Endothelial cell of umbilical vein (primary cell): ENCODE data around the gene SLC12A2. TPM values are rescaled to one million over a fixed set of nuclear protein-coding genes. Genes with fewer than 3 reads are reported as not detected.

Experiments
- BruUV-seq: library from RNA; stranded (reverse); fragments of 400-500 nt; replicated peaks from 2 replicates; lab custom pipeline; 2021; lab: Mats Ljungman, UMichigan
- CTCF ChIA-PET: fragments of 300-600, 350-600 bp; sonication (Branson Sonifier 250); formaldehyde crosslinking; loops from one replicate; lab custom pipeline; 2021; ENCODE audit warnings: antibody characterized with exemption, inconsistent platforms; lab: Charles Lee
- POLR2A ChIA-PET: fragments of 300-600, 350-600 bp; sonication (Branson Sonifier 250); formaldehyde crosslinking; loops from one replicate; lab custom pipeline; 2021; ENCODE audit warnings: antibody characterized with exemption, inconsistent platforms; lab: Charles Lee
- DNase-seq: peaks from one replicate; pipeline ENCODE4 v3.0.0-alpha.2; 2011; ENCODE audit warnings: low read depth, low spot score
- FAIRE-seq: peaks from 2 replicates; lab custom pipeline; 2011; peaks lifted over from hg19 to GRCh38; lab: Jason Lieb, UNC
- H2AFZ ChIP-seq: 2 replicates; pipeline ENCODE4 v1.6.0; 2012; ENCODE audit warnings: low read depth, low read length, control low read depth, inconsistent platforms
- H3K27ac ChIP-seq: 2 replicates; pipeline ENCODE4 v1.5.1; 2011; ENCODE audit warnings: low read depth, mild to moderate bottlenecking, control low read depth, low read length, moderate library complexity; ENCODE audit not compliant: insufficient read depth
- H3K27me3 ChIP-seq, 2 experiments: 2 replicates each; pipeline versions ENCODE4 v1.6.0 to v1.6.1; 2011; ENCODE audit warnings: low read length in 2 of 2, mixed read lengths in 1 of 2; ENCODE audit not compliant: control insufficient read depth in 2 of 2, insufficient read depth in 2 of 2
- H3K36me3 ChIP-seq, 2 experiments: 2 replicates in 1 of 2; 3 replicates in 1 of 2; pipeline ENCODE4 v1.5.1; 2011; ENCODE audit warnings: low read length in 2 of 2, mild to moderate bottlenecking in 1 of 2, moderate library complexity in 1 of 2; ENCODE audit not compliant: control insufficient read depth in 2 of 2, insufficient read depth in 2 of 2; ENCODE audit errors: extremely low read depth in 1 of 2
- H3K4me1 ChIP-seq: 3 replicates; pipeline ENCODE4 v1.5.1; 2011; ENCODE audit warnings: mild to moderate bottlenecking, low read length; ENCODE audit not compliant: control insufficient read depth, insufficient read depth; ENCODE audit errors: extremely low read depth
- H3K4me2 ChIP-seq: 2 replicates; pipeline ENCODE4 v1.6.1; 2011; ENCODE audit warnings: low read length, control low read depth, mixed read lengths; ENCODE audit not compliant: insufficient read depth
- H3K4me3 ChIP-seq, 3 experiments: fragments of 200-600 bp in 1 of 3; sonication (generic), shearing (Covaris generic) in 1 of 3; replicated peaks in 1 of 3; 2 replicates each; pipeline ENCODE4 v1.5.1; 2011 to 2016; ENCODE audit warnings: control low read depth in 3 of 3, low read length in 3 of 3, mild to moderate bottlenecking in 2 of 3, inconsistent platforms in 1 of 3, low read depth in 1 of 3, moderate library complexity in 1 of 3; ENCODE audit not compliant: insufficient read depth in 1 of 3
- H3K79me2 ChIP-seq: 2 replicates; pipeline ENCODE4 v1.6.0; 2012; ENCODE audit warnings: low read length, inconsistent platforms; ENCODE audit not compliant: control insufficient read depth, insufficient read depth
- H3K9ac ChIP-seq: replicated peaks from 2 replicates; pipeline ENCODE3; 2011; ENCODE audit warnings: low read length, control low read depth; ENCODE audit not compliant: insufficient read depth; ENCODE audit errors: extremely low read depth
- H3K9me1 ChIP-seq: replicated peaks from 3 replicates; pipeline ENCODE4 v1.6.0; 2011; ENCODE audit warnings: mild to moderate bottlenecking, low read length; ENCODE audit not compliant: control insufficient read depth, insufficient read depth; ENCODE audit errors: extremely low read depth
- H3K9me3 ChIP-seq: replicated peaks from 2 replicates; pipeline ENCODE4 v1.5.1; 2012; ENCODE audit warnings: low read length, inconsistent platforms; ENCODE audit not compliant: control insufficient read depth, insufficient read depth
- H4K20me1 ChIP-seq: replicated peaks from 2 replicates; pipeline ENCODE3; 2011; ENCODE audit warnings: mild to moderate bottlenecking, low read length; ENCODE audit not compliant: control insufficient read depth, insufficient read depth; ENCODE audit errors: extremely low read depth
- EZH2 ChIP-seq: IDR thresholded peaks from 2 replicates; pipeline ENCODE4 v1.6.1; 2012; ENCODE audit warnings: borderline replicate concordance, low read depth, mild to moderate bottlenecking, moderate library complexity, low read length, inconsistent platforms; ENCODE audit not compliant: severe bottlenecking
- FOS ChIP-seq: IDR thresholded peaks from 2 replicates; pipeline ENCODE4 v1.6.1; 2011; ENCODE audit warnings: mild to moderate bottlenecking, low read length, moderate library complexity, borderline replicate concordance; ENCODE audit not compliant: insufficient read depth
- GATA2 ChIP-seq: IDR thresholded peaks from 2 replicates; pipeline ENCODE4 v1.7.0; 2011; ENCODE audit warnings: low read depth, mild to moderate bottlenecking, moderate library complexity, mixed read lengths, low read length; ENCODE audit not compliant: insufficient read length, insufficient read depth
- JUN ChIP-seq: IDR thresholded peaks from 2 replicates; pipeline ENCODE4 v1.6.1; 2011; ENCODE audit warnings: borderline replicate concordance, low read depth; ENCODE audit not compliant: insufficient read length, insufficient read depth
- MYC ChIP-seq: IDR thresholded peaks from one replicate; pipeline ENCODE4 v1.6.1; 2011; ENCODE audit warnings: mild to moderate bottlenecking, low read depth, low read length
- POLR2A ChIP-seq: IDR thresholded peaks from 2 replicates; pipeline ENCODE4 v1.6.1; 2012; ENCODE audit warnings: low read depth, mild to moderate bottlenecking, control low read depth, low read length
- POLR2AphosphoS5 ChIP-seq: IDR thresholded peaks from 2 replicates; pipeline ENCODE4 v1.6.1; 2012; ENCODE audit warnings: low read depth, mild to moderate bottlenecking, control low read depth, low read length, moderate library complexity; ENCODE audit not compliant: insufficient read depth
- dilution Hi-C: fragments of 300-500 bp; cut with MboI; formaldehyde crosslinking; loops from one replicate; pipeline ENCODE4 v1.15.0; 2019; ENCODE audit warnings: low sequenced_read_pairs; ENCODE audit not compliant: extremely low pct_ligation_motif_present
- intact Hi-C: fragments of 100-400 bp; cut with micrococcal nuclease; formaldehyde crosslinking; loops from one replicate; pipeline ENCODE4 v1.10.0; 2022
- polyA plus RNA-seq, 4 experiments: library from polyadenylated mRNA; depleted of rRNA in 3 of 4; stranded (reverse) in 3 of 4; unstranded in 1 of 4; fragments of >200 nt; gene quantifications; 2 replicates each; pipeline versions ENCODE4 v1.2.1 to v1.2.3, GENCODE V29; 2011 to 2012; ENCODE audit warnings: missing spikeins in 1 of 4
- total RNA-seq: library from RNA; stranded (reverse); gene quantifications from 2 replicates; pipeline ENCODE4 v1.2.3, GENCODE V29; 2021
- TF ChIP-seq, protein P1 (sequence below), 2 donors: IDR thresholded peaks; 1 replicate in 1 of 2; 2 replicates in 1 of 2; pipeline ENCODE4 v1.5.1; 2011; ENCODE audit warnings: low read length in 2 of 2, mild to moderate bottlenecking in 2 of 2, moderate library complexity in 2 of 2, control low read depth in 1 of 2, inconsistent platforms in 1 of 2, low read depth in 1 of 2; ENCODE audit not compliant: insufficient read depth in 1 of 2; ENCODE audit errors: extremely low read depth in 1 of 2
- TF ChIP-seq, protein P2 (sequence below): IDR thresholded peaks from 2 replicates; pipeline ENCODE4 v1.6.1; 2011; ENCODE audit not compliant: insufficient read depth, insufficient read length

Gene SLC12A2
- total and polyA plus RNA-seq, 2 donors (not counting 3 experiments of a cell fraction or from before 2014, with no cell fraction given) = 11.0 to 59.5 TPM

DNA sequence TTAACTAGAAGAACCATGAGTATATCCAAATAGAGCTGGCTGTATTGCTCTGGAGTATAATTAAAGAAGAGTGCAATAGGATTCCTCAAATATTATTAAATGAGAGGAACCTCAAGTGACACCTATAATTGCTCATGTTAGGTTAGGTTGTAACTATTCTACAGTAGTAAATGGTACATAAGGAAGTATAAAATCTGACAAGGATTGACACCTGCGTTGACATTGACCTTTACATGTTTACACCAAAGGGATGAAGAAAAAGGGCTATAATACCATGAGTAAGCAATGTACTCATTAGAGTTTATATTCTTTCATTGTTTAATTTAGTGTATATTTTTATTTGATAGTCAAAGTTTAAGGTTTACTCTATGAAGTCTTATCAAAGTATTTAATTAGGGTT is 48.9 kb downstream of the SLC12A2 start:
- dilution Hi-C loops = no loop called here
- no peak overlapping the region for H3K9ac ChIP-seq
- no peaks in the 10 kb centered on the region for H3K79me2 ChIP-seq
- peaks cover 13% of the 10 kb centered on the region for H3K4me1 ChIP-seq
- no TSS peak for BruUV-seq
- H3K9me3 ChIP-seq = no peaks in the 10 kb centered on the region
- intact Hi-C loops = no loop called here
- TF ChIP-seq FOS (no peak), JUN (no peak), GATA2 (no peak), POLR2A (no peak), EZH2 (no peak), POLR2AphosphoS5 (no peak), MYC (no peak)
- TF ChIP-seq, protein P1, sequence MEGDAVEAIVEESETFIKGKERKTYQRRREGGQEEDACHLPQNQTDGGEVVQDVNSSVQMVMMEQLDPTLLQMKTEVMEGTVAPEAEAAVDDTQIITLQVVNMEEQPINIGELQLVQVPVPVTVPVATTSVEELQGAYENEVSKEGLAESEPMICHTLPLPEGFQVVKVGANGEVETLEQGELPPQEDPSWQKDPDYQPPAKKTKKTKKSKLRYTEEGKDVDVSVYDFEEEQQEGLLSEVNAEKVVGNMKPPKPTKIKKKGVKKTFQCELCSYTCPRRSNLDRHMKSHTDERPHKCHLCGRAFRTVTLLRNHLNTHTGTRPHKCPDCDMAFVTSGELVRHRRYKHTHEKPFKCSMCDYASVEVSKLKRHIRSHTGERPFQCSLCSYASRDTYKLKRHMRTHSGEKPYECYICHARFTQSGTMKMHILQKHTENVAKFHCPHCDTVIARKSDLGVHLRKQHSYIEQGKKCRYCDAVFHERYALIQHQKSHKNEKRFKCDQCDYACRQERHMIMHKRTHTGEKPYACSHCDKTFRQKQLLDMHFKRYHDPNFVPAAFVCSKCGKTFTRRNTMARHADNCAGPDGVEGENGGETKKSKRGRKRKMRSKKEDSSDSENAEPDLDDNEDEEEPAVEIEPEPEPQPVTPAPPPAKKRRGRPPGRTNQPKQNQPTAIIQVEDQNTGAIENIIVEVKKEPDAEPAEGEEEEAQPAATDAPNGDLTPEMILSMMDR (IDR thresholded peaks at IDR 0.05; ENCODE audit: extremely low read depth in 1 of 2, insufficient read depth in 1 of 2, low read depth in 1 of 2, low read length in 2 of 2) = no peak
- TF ChIP-seq, protein P2, sequence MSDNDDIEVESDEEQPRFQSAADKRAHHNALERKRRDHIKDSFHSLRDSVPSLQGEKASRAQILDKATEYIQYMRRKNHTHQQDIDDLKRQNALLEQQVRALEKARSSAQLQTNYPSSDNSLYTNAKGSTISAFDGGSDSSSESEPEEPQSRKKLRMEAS = no peak
- no peak overlapping the region for H3K4me3 ChIP-seq
- H3K4me2 ChIP-seq = no peak overlapping the region
- POLR2A ChIA-PET = no interaction called here
- no peak for FAIRE-seq
- no peak overlapping the region for H2AFZ ChIP-seq
- H3K36me3 ChIP-seq = peaks cover 2 to 8% of the 10 kb centered on the region in 2 experiments
- no peak overlapping the region for H3K27ac ChIP-seq
- H3K27me3 ChIP-seq = no peaks in the 10 kb centered on the region
- no peak for DNase-seq
- no peaks in the 10 kb centered on the region for H3K9me1 ChIP-seq
- no peaks in the 10 kb centered on the region for H4K20me1 ChIP-seq
- CTCF ChIA-PET = no interaction called here
